ENCODE data around the gene ERG. TPM values are rescaled to one million over a fixed set of nuclear protein-coding genes. Genes with fewer than 3 reads are reported as not detected.

Gene ERG
- total RNA-seq, 1 experiment from 2014 or later: 0.11 TPM

DNA sequence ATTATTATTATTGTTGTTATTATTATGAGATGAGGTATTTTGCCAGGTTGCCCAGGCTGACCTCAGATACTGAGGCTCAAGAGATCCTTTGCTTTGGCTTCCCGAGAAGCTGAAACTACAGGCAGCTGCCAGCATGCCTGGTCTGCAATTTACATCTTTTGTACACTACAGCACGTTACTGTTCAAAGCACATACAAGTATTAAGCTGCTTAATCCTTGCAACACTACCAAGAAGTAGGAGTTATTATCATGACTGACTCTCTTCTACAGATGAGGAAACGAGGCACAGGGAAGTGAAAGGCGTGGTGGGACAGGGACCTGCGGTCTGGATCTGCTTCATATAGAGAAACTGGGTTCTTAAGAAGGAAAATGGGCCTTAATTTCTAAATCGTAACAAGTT lies 11.6 kb downstream of the ERG start:
- no peak overlapping the region for H3K4me2 ChIP-seq (ENCODE audit: insufficient read depth, insufficient read length, low read length)

More for the DNA sequence above, 11.6 kb downstream of the ERG start:
- Histone ChIP-seq H2BK120ac (ENCODE audit: low read depth, low read length, poor library complexity, severe bottlenecking) (no peak overlapping the region), H2AK5ac (ENCODE audit: insufficient read length, low read length) (no peak overlapping the region), H3K4ac (ENCODE audit: low read depth, low read length) (no peak overlapping the region), H3K23ac (ENCODE audit: insufficient read length, low read depth, low read length) (no peak overlapping the region), H3K79me2 (ENCODE audit: insufficient read depth, low read length) (no peaks in the 10 kb centered on the region), H4K20me1 (ENCODE audit: control insufficient read depth, insufficient read depth, insufficient read length) (no peaks in the 10 kb centered on the region), H3K27me3 (ENCODE audit: insufficient read depth, low read length) (no peaks in the 10 kb centered on the region), H2BK5ac (ENCODE audit: insufficient read length, low read length) (no peak overlapping the region), H3K9ac (ENCODE audit: extremely low read depth, insufficient read length, low read length) (no peak overlapping the region), H2BK12ac (ENCODE audit: insufficient read length, low read depth, low read length) (no peak overlapping the region), H3K56ac (ENCODE audit: insufficient read length, low read depth, low read length) (no peak overlapping the region), H2AFZ (ENCODE audit: low read length) (no peak overlapping the region), H4K8ac (replicated peaks; ENCODE audit: insufficient read length, low read depth, low read length) (no peak overlapping the region), H4K5ac (ENCODE audit: insufficient read length, low read depth, low read length) (no peak overlapping the region), H2BK15ac (ENCODE audit: low read depth, low read length) (no peak overlapping the region), H2BK20ac (ENCODE audit: low read depth, low read length, poor library complexity, severe bottlenecking) (no peak overlapping the region), H3T11ph (ENCODE audit: low read length) (no peak overlapping the region), H4K91ac (ENCODE audit: insufficient read length, low read depth, low read length) (no peak overlapping the region), H3K18ac (ENCODE audit: insufficient read length, low read depth, low read length) (no peak overlapping the region), H3K4me1 (ENCODE audit: insufficient read depth, low read length) (no peaks in the 10 kb centered on the region; the same call in 1 of the 2 replicates), H3K14ac (ENCODE audit: insufficient read depth, low read length) (no peak overlapping the region), H3K23me2 (ENCODE audit: insufficient read length, low read depth, low read length, poor library complexity, severe bottlenecking) (no peaks in the 10 kb centered on the region), H3K79me1 (ENCODE audit: insufficient read depth, low read depth, low read length, poor library complexity, severe bottlenecking) (no peaks in the 10 kb centered on the region), H3K9me3 (ENCODE audit: control insufficient read depth, low read depth, low read length) (no peaks in the 10 kb centered on the region), H3K27ac (ENCODE audit: insufficient read length, low read depth, low read length) (no peak overlapping the region)
- no peak for DNase-seq
- no peak overlapping the region for H3K4me3 Mint-ChIP-seq
- H3K27ac Mint-ChIP-seq: no peak overlapping the region
- TF ChIP-seq, protein P1, sequence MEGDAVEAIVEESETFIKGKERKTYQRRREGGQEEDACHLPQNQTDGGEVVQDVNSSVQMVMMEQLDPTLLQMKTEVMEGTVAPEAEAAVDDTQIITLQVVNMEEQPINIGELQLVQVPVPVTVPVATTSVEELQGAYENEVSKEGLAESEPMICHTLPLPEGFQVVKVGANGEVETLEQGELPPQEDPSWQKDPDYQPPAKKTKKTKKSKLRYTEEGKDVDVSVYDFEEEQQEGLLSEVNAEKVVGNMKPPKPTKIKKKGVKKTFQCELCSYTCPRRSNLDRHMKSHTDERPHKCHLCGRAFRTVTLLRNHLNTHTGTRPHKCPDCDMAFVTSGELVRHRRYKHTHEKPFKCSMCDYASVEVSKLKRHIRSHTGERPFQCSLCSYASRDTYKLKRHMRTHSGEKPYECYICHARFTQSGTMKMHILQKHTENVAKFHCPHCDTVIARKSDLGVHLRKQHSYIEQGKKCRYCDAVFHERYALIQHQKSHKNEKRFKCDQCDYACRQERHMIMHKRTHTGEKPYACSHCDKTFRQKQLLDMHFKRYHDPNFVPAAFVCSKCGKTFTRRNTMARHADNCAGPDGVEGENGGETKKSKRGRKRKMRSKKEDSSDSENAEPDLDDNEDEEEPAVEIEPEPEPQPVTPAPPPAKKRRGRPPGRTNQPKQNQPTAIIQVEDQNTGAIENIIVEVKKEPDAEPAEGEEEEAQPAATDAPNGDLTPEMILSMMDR (conservative IDR thresholded peaks at IDR 0.05): no peak
- no peaks in the 10 kb centered on the region for H3K9me3 Mint-ChIP-seq
- no peaks in the 10 kb centered on the region for H3K36me3 Mint-ChIP-seq (ENCODE audit: insufficient read depth in 1 of 3, low read depth in 3 of 3)
- no CpG with 5 or more reads among the region's 6 CpGs for WGBS (ENCODE audit: extremely low coverage, insufficient read length, low lambda C conversion rate)
- H3K27me3 Mint-ChIP-seq (ENCODE audit: low read depth): peaks cover 2% of the 10 kb centered on the region; the same call in 1 of the 2 replicates
- H3K4me1 Mint-ChIP-seq: peaks cover 7 to 29% of the 10 kb centered on the region in 2 experiments; a peak in 3 of 4 replicates

Measured in H9 (cell line).